ENCODE data around the gene CHD6. TPM values are rescaled to one million over a fixed set of nuclear protein-coding genes. Genes with fewer than 3 reads are reported as not detected.

CHD6 gene
- total RNA-seq, 1 experiment from 2014 or later: 26.6 TPM

DNA sequence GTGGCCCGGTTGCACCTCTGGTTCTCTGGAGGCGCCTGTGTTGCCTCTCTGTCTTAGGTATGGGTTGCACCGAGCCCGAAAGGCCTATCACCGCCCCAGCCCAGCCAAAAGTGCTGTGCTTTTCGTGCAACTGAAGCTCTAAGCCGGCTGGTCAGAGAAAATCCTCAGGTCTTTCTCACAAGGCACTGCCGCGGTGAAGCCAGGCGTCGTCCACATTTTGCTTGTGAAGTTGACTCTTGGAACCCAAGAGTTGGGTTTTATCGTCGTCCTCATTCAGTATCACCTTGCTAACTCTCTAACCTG is 250.8 kb downstream of the CHD6 start (continued):
- TF ChIP-seq REST (IDR thresholded peaks at IDR 0.05; ENCODE audit: low read depth): no peak

- H3K9me3 ChIP-seq (ENCODE audit: control insufficient read depth in 1 of 2, insufficient read depth in 1 of 2, low read depth in 1 of 2, low read length in 2 of 2): no peaks in the 10 kb centered on the region
- no peak within 1 kb of the TSS for H3K9ac ChIP-seq (ENCODE audit: low read length)
- ChIA-PET CTCF (no interaction called here), POLR2A (no interaction called here), RAD21 (ENCODE audit: low non-redundant PET in 1 of 2, low total read pairs in 2 of 2, uncharacterized antibody in 2 of 2, unreplicated experiment in 2 of 2) (no interaction called here)
- no peaks in the 10 kb centered on the region for H3K27me3 ChIP-seq (ENCODE audit: insufficient read depth, low read length)
- H3K4me1 ChIP-seq (ENCODE audit: control insufficient read depth in 1 of 2, insufficient read depth in 2 of 2, low read length in 2 of 2): no peaks in the 10 kb centered on the region
- no peak for ATAC-seq
- intact Hi-C loops (cut with micrococcal nuclease): no loop called here
- H3K4me2 ChIP-seq (ENCODE audit: low read length): no peak within 1 kb of the TSS
- no peak within 1 kb of the TSS for H2AFZ ChIP-seq (ENCODE audit: low read depth, low read length, poor library complexity, severe bottlenecking)
- BruUV-seq (replicated peaks): no TSS peak
- TF ChIP-seq ZFX (IDR thresholded peaks at IDR 0.05) (no peak), ATF3 (IDR thresholded peaks at IDR 0.05) (no peak), EZH2 (IDR thresholded peaks at IDR 0.05) (no peak), EGR1 (IDR thresholded peaks at IDR 0.05; ENCODE audit: low read depth) (no peak)
- no peak within 1 kb of the TSS for H3K27ac ChIP-seq (ENCODE audit: low read depth, low read length)
- no peak for DNase-seq (ENCODE audit: low read depth, low spot score)
- H3K79me2 ChIP-seq (ENCODE audit: insufficient read depth, low read length): no peaks in the 10 kb centered on the region
- H3K9me2 ChIP-seq (ENCODE audit: insufficient read depth): no peaks in the 10 kb centered on the region
- no peaks in the 10 kb centered on the region for H3K36me3 ChIP-seq (ENCODE audit: control insufficient read depth in 1 of 2, insufficient read depth in 2 of 2, low read length in 2 of 2)
- no peaks in the 10 kb centered on the region for H4K20me1 ChIP-seq (ENCODE audit: insufficient read depth)
- no peak within 1 kb of the TSS for H3K4me3 ChIP-seq (replicated peaks in 1 of 2; ENCODE audit: low read depth in 1 of 2, low read length in 2 of 2)
Observed at GRCh38 chr20:41366546-41367392, 251.4 kb downstream of the CHD6 start, which contains the start of gene EMILIN3. TSS of gene EMILIN3 (minus strand) at chr20:41366818. CDS start at chr20:41366634, 184 bp downstream.

Data from HCT116 (cell line).